PC-3 (cell line): Measurements from ENCODE around the gene GPR179. TPM values are rescaled to one million over a fixed set of nuclear protein-coding genes. Genes with fewer than 3 reads are reported as not detected.

Experiments used
- ATAC-seq: fragments of 200-7000 bp; cut with Tn5 transposase; 2 replicates; pipeline ENCODE4 v1.9.1; 2020; ENCODE audit warnings: mild to moderate bottlenecking, moderate library complexity
- BruUV-seq: library from RNA; stranded (reverse); fragments of 400-500 nt; replicated peaks from 2 replicates; lab custom pipeline; 2021; lab: Mats Ljungman, UMichigan
- CTCF ChIA-PET: fragments of 300-600 bp; sonication (Branson Sonifier 250); formaldehyde crosslinking; loops from one replicate; lab custom pipeline; 2022; ENCODE audit warnings: antibody characterized with exemption; lab: Charles Lee
- POLR2A ChIA-PET: fragments of 300-600 bp; sonication (Branson Sonifier 250); formaldehyde crosslinking; loops from one replicate; lab custom pipeline; 2022; ENCODE audit warnings: antibody characterized with exemption; ENCODE audit not compliant: unreplicated experiment; lab: Charles Lee
- DNase-seq: peaks from one replicate; pipeline ENCODE4 v3.0.0-alpha.2; 2015
- H2AFZ ChIP-seq: fragments of 300-600 bp; sonication (generic); 2 replicates; pipeline ENCODE4 v1.6.0; 2016; ENCODE audit warnings: antibody characterized with exemption, low read length
- H3F3A ChIP-seq: fragments of 300-600 bp; sonication (generic); one replicate; pipeline ENCODE4 v1.6.0; 2017; ENCODE audit warnings: antibody characterized with exemption, low read length, control low read depth, mild to moderate bottlenecking; ENCODE audit not compliant: unreplicated experiment
- H3K27ac ChIP-seq: fragments of 300-600 bp; sonication (generic); 2 replicates; pipeline ENCODE4 v1.5.1; 2016; ENCODE audit warnings: mild to moderate bottlenecking, low read length
- H3K27me3 ChIP-seq: fragments of 300-600 bp; sonication (generic); 2 replicates; pipeline ENCODE4 v1.6.1; 2016; ENCODE audit warnings: low read length, mixed read lengths
- H3K36me3 ChIP-seq: fragments of 300-600 bp; sonication (generic); 2 replicates; pipeline ENCODE4 v1.6.1; 2016; ENCODE audit warnings: low read depth, mixed run types, low read length, mixed read lengths
- H3K4me1 ChIP-seq: fragments of 300-600 bp; sonication (generic); 2 replicates; pipeline ENCODE4 v1.5.1; 2016; ENCODE audit warnings: low read length; ENCODE audit not compliant: insufficient read depth
- H3K4me2 ChIP-seq: fragments of 300-600 bp; sonication (generic); 2 replicates; pipeline ENCODE4 v1.6.0; 2016; ENCODE audit warnings: low read length
- H3K4me3 ChIP-seq: fragments of 300-600 bp; sonication (generic); 2 replicates; pipeline ENCODE4 v1.5.1; 2016; ENCODE audit warnings: mild to moderate bottlenecking, low read length, mixed read lengths
- H3K79me2 ChIP-seq: fragments of 300-600 bp; sonication (generic); 2 replicates; pipeline ENCODE4 v1.6.1; 2017; ENCODE audit warnings: low read length, mixed read lengths
- H3K9ac ChIP-seq: fragments of 300-600 bp; sonication (generic); 2 replicates; pipeline ENCODE4 v1.6.0; 2016; ENCODE audit warnings: mild to moderate bottlenecking, low read length
- H3K9me2 ChIP-seq: fragments of 300-600 bp; sonication (generic); replicated peaks from 2 replicates; pipeline ENCODE4 v1.6.1; 2016; ENCODE audit warnings: mixed run types, low read length, mixed read lengths
- H3K9me3 ChIP-seq: fragments of 300-600 bp; sonication (generic); 2 replicates; pipeline ENCODE4 v1.6.1; 2016; ENCODE audit warnings: low read length, mixed read lengths
- H4K20me1 ChIP-seq: fragments of 300-600 bp; sonication (generic); 2 replicates; pipeline ENCODE4 v1.6.1; 2016; ENCODE audit warnings: low read length, mixed read lengths
- CTCF ChIP-seq: fragments of 300-600 bp; sonication (generic); conservative IDR thresholded peaks from 2 replicates; pipeline ENCODE4 v1.5.1; 2017; ENCODE audit warnings: antibody characterized with exemption, low read depth, mild to moderate bottlenecking, low read length
- EZH2 ChIP-seq: fragments of 300-600 bp; sonication (generic); IDR thresholded peaks from one replicate; pipeline ENCODE4 v1.6.1; 2017; ENCODE audit warnings: antibody characterized with exemption, mild to moderate bottlenecking, low read length; ENCODE audit not compliant: unreplicated experiment
- EZH2phosphoT487 ChIP-seq: fragments of 300-600 bp; sonication (generic); IDR thresholded peaks from 2 replicates; pipeline ENCODE4 v1.6.1; 2018; ENCODE audit warnings: mild to moderate bottlenecking, antibody characterized with exemption, low read length, borderline replicate concordance
- intact Hi-C: fragments of 100-400 bp; cut with micrococcal nuclease; formaldehyde crosslinking; loops from 2 replicates; pipeline ENCODE4 v1.9.0; 2023
- total RNA-seq: library from RNA; depleted of rRNA; stranded (reverse); fragments of >200 nt; gene quantifications from 2 replicates; pipeline ENCODE4 v1.2.3, GENCODE V29; 2014

The GPR179 gene
- total RNA-seq, 1 experiment from 2014 or later = not detected

DNA sequence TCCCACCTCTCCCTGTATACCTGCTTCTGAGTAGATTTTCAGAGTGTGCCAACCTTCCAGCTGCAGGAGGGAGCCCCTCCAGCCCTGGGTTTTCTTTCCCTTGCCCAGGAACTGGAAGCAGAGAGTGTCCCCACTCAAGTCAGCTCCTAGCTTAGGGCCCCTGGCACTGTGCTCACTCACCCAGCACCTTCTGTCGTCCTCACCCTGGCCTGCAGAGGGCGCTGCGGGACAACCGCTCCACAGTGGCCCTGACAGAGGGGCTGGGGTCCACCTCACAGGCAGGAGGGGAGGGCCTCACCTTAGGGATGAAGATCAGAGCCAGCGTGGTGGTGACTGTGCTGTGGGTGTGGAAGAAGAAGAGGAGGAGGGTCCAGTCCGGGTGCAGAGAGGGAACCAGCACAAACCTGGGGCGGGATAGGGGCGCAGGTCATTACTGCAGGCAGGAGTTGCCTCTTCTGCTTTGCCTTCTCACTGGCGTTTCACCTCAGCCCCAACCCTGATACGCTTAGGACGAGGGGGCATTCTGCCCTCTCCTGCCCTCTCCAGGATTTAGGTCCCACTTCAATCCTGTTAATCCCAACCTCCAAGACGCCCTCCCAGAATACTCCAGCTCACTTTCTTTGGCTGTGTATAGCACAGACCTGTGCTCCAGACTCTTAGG, 10.0 kb downstream of the GPR179 start:
- POLR2A ChIA-PET = no interaction called here
- CTCF ChIA-PET = interaction anchor here (0.7 to 1.0 kb wide), 2 partner anchors 15 to 70 kb away, joined by 3 to 4 read pairs; no protein-coding TSS in a partner anchor
- H3K4me1 ChIP-seq = no peaks in the 10 kb centered on the region
- H2AFZ ChIP-seq = no peak overlapping the region
- H3K36me3 ChIP-seq = no peaks in the 10 kb centered on the region
- no peak overlapping the region for H3K27ac ChIP-seq
- no peaks in the 10 kb centered on the region for H3F3A ChIP-seq
- TF ChIP-seq EZH2 (no peak), CTCF (peak; percentile 80)
- no peaks in the 10 kb centered on the region for H3K9me2 ChIP-seq
- H3K4me2 ChIP-seq = no peak overlapping the region
- no TSS peak for BruUV-seq
- H4K20me1 ChIP-seq = no peaks in the 10 kb centered on the region
- H3K27me3 ChIP-seq = no peaks in the 10 kb centered on the region
- H3K9ac ChIP-seq = no peak overlapping the region
- ATAC-seq = peak; percentile 58
- intact Hi-C loops = no loop called here
- no peak overlapping the region for H3K4me3 ChIP-seq
- DNase-seq = peak; percentile 39
- no peaks in the 10 kb centered on the region for H3K79me2 ChIP-seq
- no peaks in the 10 kb centered on the region for H3K9me3 ChIP-seq

- Histone ChIP-seq H3K36me3 (no peaks in the 10 kb centered on the region), H3K4me3 (no peak overlapping the region), H3K9ac (no peak overlapping the region), H4K20me1 (no peaks in the 10 kb centered on the region), H3K79me2 (no peaks in the 10 kb centered on the region), H3F3A (no peaks in the 10 kb centered on the region), H3K4me2 (no peak overlapping the region), H3K9me2 (no peaks in the 10 kb centered on the region), H3K27me3 (no peaks in the 10 kb centered on the region), H3K4me1 (no peaks in the 10 kb centered on the region), H2AFZ (no peak overlapping the region), H3K27ac (no peak overlapping the region), H3K9me3 (no peaks in the 10 kb centered on the region)
- CTCF ChIA-PET = no interaction called here
- ATAC-seq (no peak), DNase-seq (no peak)
- POLR2A ChIA-PET = no interaction called here
- TF ChIP-seq EZH2phosphoT487 (no peak), CTCF (no peak), EZH2 (no peak)
- intact Hi-C loops = no loop called here
- no TSS peak for BruUV-seq
These were observed 11.0 kb downstream of the GPR179 start for GRCh38 chr17:38332735-38333134.

GRCh38 chr17:38330941-38331411, 12.8 kb downstream of the GPR179 start:
- no peak overlapping the region for H3K4me3 ChIP-seq
- no peaks in the 10 kb centered on the region for H3K9me2 ChIP-seq
- BruUV-seq = no TSS peak
- H3K79me2 ChIP-seq = no peaks in the 10 kb centered on the region
- ChIA-PET POLR2A (no interaction called here), CTCF (no interaction called here)
- H3F3A ChIP-seq = no peaks in the 10 kb centered on the region
- no peak overlapping the region for H3K4me2 ChIP-seq
- no peaks in the 10 kb centered on the region for H4K20me1 ChIP-seq
- no peaks in the 10 kb centered on the region for H3K4me1 ChIP-seq
- H3K9me3 ChIP-seq = no peaks in the 10 kb centered on the region
- no peak overlapping the region for H2AFZ ChIP-seq
- H3K9ac ChIP-seq = no peak overlapping the region
- no peak for TF ChIP-seq EZH2
- no peak for TF ChIP-seq CTCF
- no peak for TF ChIP-seq EZH2phosphoT487
- no peaks in the 10 kb centered on the region for H3K27me3 ChIP-seq
- no peak for ATAC-seq
- H3K36me3 ChIP-seq = no peaks in the 10 kb centered on the region
- H3K27ac ChIP-seq = no peak overlapping the region
- DNase-seq = no peak
- intact Hi-C loops = no loop called here
